Fibroblast of lung (primary cell): ENCODE data around the gene TYK2. TPM values are rescaled to one million over a fixed set of nuclear protein-coding genes. Genes with fewer than 3 reads are reported as not detected.

Source experiments
- DNase-seq, 2 donors: peaks; one replicate each; pipeline versions ENCODE4 v3.0.0 to v3.0.0-alpha.2; 2010; ENCODE audit warnings: low read depth in 2 of 2
- H2AFZ ChIP-seq: 2 replicates; pipeline ENCODE4 v1.5.1; 2012; ENCODE audit warnings: low read length, control low read depth, inconsistent platforms
- H3K27ac ChIP-seq: 2 replicates; pipeline ENCODE4 v1.5.1; 2011; ENCODE audit warnings: low read length, control low read depth; ENCODE audit not compliant: insufficient read depth
- H3K27me3 ChIP-seq: 2 replicates; pipeline ENCODE4 v1.5.1; 2011; ENCODE audit warnings: mild to moderate bottlenecking, low read length; ENCODE audit not compliant: control insufficient read depth, insufficient read depth
- H3K36me3 ChIP-seq: 2 replicates; pipeline ENCODE4 v1.5.1; 2011; ENCODE audit warnings: low read length; ENCODE audit not compliant: control insufficient read depth, insufficient read depth
- H3K4me1 ChIP-seq: 2 replicates; pipeline ENCODE4 v1.5.1; 2011; ENCODE audit warnings: low read length; ENCODE audit not compliant: control insufficient read depth, insufficient read depth; ENCODE audit errors: extremely low read depth
- H3K4me2 ChIP-seq: 2 replicates; pipeline ENCODE4 v1.5.1; 2011; ENCODE audit warnings: low read length, control low read depth; ENCODE audit not compliant: insufficient read depth; ENCODE audit errors: extremely low read depth
- H3K4me3 ChIP-seq, 4 experiments: fragments of 200-600 bp in 1 of 4; sonication (generic) in 1 of 4; replicated peaks in 1 of 4; 2 replicates each; pipeline ENCODE4 v1.5.1; 2011 to 2016; ENCODE audit warnings: low read length in 4 of 4, low read depth in 3 of 4, mild to moderate bottlenecking in 3 of 4, control low read depth in 2 of 4, inconsistent platforms in 1 of 4, mixed read lengths in 1 of 4; ENCODE audit not compliant: insufficient read depth in 1 of 4; ENCODE audit errors: control extremely low read depth in 1 of 4
- H3K79me2 ChIP-seq: 2 replicates; pipeline ENCODE4 v1.5.1; 2012; ENCODE audit warnings: mild to moderate bottlenecking, low read length, inconsistent platforms; ENCODE audit not compliant: control insufficient read depth, insufficient read depth
- H3K9ac ChIP-seq: 2 replicates; pipeline ENCODE4 v1.5.1; 2011; ENCODE audit warnings: mild to moderate bottlenecking, low read length, control low read depth; ENCODE audit not compliant: insufficient read depth
- H3K9me3 ChIP-seq: 2 replicates; pipeline ENCODE4 v1.5.1; 2012; ENCODE audit warnings: low read depth, low read length; ENCODE audit not compliant: control insufficient read depth, insufficient read depth
- H4K20me1 ChIP-seq: 2 replicates; pipeline ENCODE4 v1.5.1; 2011; ENCODE audit warnings: low read length; ENCODE audit not compliant: control insufficient read depth, insufficient read depth; ENCODE audit errors: extremely low read depth
- CTCF ChIP-seq, 2 donors: IDR thresholded peaks in 1 of 2; conservative IDR thresholded peaks in 1 of 2; 1 replicate in 1 of 2; 2 replicates in 1 of 2; pipeline ENCODE4 v1.5.1; 2011 to 2012; ENCODE audit warnings: low read length in 2 of 2, control low read depth in 1 of 2, inconsistent platforms in 1 of 2, low read depth in 1 of 2, mild to moderate bottlenecking in 1 of 2
- EZH2 ChIP-seq: IDR thresholded peaks from 2 replicates; pipeline ENCODE4 v1.5.1; 2012; ENCODE audit warnings: low read length, control low read depth, mild to moderate bottlenecking; ENCODE audit errors: missing control alignments
- polyA plus RNA-seq, 2 donors: library from polyadenylated mRNA; depleted of rRNA in 1 of 2; stranded (reverse) in 1 of 2; unstranded in 1 of 2; fragments of >200 nt; gene quantifications; 2 replicates each; pipeline ENCODE4 v1.2.1, GENCODE V29; 2011 to 2012; ENCODE audit warnings: missing spikeins in 1 of 2
- total RNA-seq: library from RNA; depleted of rRNA; stranded (reverse); fragments of >200 nt; gene quantifications from 2 replicates; pipeline ENCODE4 v1.2.1, GENCODE V29; 2014

Gene TYK2
- total and polyA plus RNA-seq, 2 donors (not counting 1 experiment from before 2014, with no cell fraction given) = 17.4 to 95.5 TPM

DNA sequence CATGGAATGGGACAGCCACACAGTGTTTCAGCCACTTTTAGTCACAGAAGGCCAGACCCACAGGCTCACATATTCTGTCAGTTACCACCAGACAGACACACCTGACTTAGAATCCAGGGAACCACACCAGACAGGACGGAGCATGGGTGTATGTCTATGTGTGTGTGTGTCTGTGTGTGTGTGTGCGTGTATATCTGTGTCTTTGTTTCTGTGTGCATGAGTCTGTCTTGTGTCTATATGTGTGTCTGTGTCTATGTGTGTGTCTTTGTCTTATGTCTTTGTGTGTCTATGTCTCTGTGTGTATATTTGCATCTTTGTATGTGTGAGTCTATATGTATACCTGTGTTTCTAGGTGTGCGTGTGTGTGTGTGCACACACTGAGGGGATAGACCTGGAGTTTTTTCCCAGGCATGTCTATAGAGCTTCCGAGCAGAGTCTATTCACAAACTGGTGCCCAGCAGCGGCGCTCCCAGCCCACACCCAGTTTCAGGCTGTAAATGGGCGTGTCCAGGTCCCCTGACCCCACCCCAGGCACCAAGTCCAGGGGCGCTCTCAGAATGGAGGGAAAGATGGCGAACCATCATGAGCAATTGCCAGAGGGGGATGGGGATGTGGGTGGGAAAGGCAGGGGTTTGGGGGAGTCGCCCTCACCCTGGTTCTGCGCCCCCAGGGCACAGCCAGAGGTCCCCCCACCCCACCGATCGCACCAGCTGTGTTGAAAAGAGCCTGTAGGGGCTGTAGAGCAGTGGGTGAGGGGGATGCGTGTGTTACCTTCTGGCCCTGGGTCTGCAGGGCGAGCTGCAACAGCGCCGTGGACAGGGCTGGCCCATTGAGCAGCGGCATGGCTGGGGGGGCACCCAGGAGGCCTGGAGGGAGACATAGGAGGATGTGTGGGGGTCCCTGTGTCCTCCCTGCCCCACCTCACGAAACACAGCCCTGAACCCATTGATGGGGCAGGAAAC, 58.2 kb downstream of the TYK2 start:
- Histone ChIP-seq H3K27ac (no peak overlapping the region), H3K27me3 (no peaks in the 10 kb centered on the region), H3K4me2 (no peak overlapping the region), H3K79me2 (no peaks in the 10 kb centered on the region), H3K4me3 (no peak overlapping the region), H2AFZ (no peak overlapping the region), H3K9ac (no peak overlapping the region), H4K20me1 (no peaks in the 10 kb centered on the region), H3K4me1 (no peaks in the 10 kb centered on the region), H3K36me3 (peaks cover 28% of the 10 kb centered on the region), H3K9me3 (no peaks in the 10 kb centered on the region)
- no peak for DNase-seq
- TF ChIP-seq CTCF (conservative IDR thresholded peaks at IDR 0.05 in 1 of 2, IDR thresholded peaks at IDR 0.05 in 1 of 2; ENCODE audit: low read depth in 1 of 2, low read length in 2 of 2) (no peak), EZH2 (no peak)

DNA sequence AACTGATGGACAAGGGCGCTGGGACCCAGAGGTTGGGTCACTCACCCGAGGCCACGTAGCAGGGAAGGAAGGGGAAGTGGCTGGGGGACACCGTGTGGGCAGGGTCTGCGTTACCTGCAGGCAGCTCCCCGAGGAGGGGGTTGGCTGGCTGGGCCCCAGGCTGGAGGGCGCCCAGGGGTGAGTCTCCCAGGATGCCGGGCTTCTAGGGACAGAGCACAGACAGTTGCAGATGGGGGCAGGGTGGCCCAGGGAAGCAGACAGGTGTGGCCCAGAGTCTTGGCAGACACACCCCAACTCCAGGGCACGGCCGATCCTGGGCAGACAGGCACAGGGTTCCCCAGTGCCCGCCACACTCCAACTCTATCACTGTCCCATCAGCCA, 59.0 kb downstream of the TYK2 start:
- Histone ChIP-seq H3K4me2 (no peak overlapping the region), H3K27ac (no peak overlapping the region), H3K27me3 (no peaks in the 10 kb centered on the region), H3K9me3 (no peaks in the 10 kb centered on the region), H3K36me3 (peaks cover 28% of the 10 kb centered on the region), H3K4me1 (no peaks in the 10 kb centered on the region), H3K79me2 (no peaks in the 10 kb centered on the region), H4K20me1 (no peaks in the 10 kb centered on the region), H3K4me3 (no peak overlapping the region), H2AFZ (no peak overlapping the region), H3K9ac (no peak overlapping the region)
- no peak for DNase-seq
- TF ChIP-seq CTCF (conservative IDR thresholded peaks at IDR 0.05 in 1 of 2, IDR thresholded peaks at IDR 0.05 in 1 of 2; ENCODE audit: low read depth in 1 of 2, low read length in 2 of 2) = no peak
- no peak for TF ChIP-seq EZH2

GRCh38 chr19:10320602-10321416, 59.6 kb downstream of the TYK2 start:
- Histone ChIP-seq H3K9ac (no peak overlapping the region), H3K4me2 (no peak overlapping the region), H3K27me3 (no peaks in the 10 kb centered on the region), H3K36me3 (peaks cover 29% of the 10 kb centered on the region), H3K4me3 (no peak overlapping the region), H3K79me2 (no peaks in the 10 kb centered on the region), H2AFZ (no peak overlapping the region), H3K27ac (no peak overlapping the region), H3K9me3 (no peaks in the 10 kb centered on the region), H4K20me1 (no peaks in the 10 kb centered on the region), H3K4me1 (no peaks in the 10 kb centered on the region)
- DNase-seq = no peak
- no peak for TF ChIP-seq CTCF (conservative IDR thresholded peaks at IDR 0.05 in 1 of 2, IDR thresholded peaks at IDR 0.05 in 1 of 2; ENCODE audit: low read depth in 1 of 2, low read length in 2 of 2)
- TF ChIP-seq EZH2 = no peak
